Central memory CD4-positive, alpha-beta T cell (primary cell): ENCODE data around the gene ITGA7.

ENCODE experiments used
- DNase-seq: peaks from one replicate; pipeline ENCODE4 v3.0.0; 2022

Gene ITGA7

GRCh38 chr12:55717011-55718007 lies 9.6 kb upstream of the ITGA7 start:
- DNase-seq, result no peak

GRCh38 chr12:55716582-55716957 lies 8.9 kb upstream of the ITGA7 start:
- DNase-seq, result no peak

- DNase-seq, result peak; percentile 88
Observed at GRCh38 chr12:55715833-55716581, 8.3 kb upstream of the ITGA7 start, which contains the start of gene BLOC1S1. BLOC1S1 (plus strand) TSS chr12:55716046; CDS start chr12:55716052, 6 bp downstream.

- no peak for DNase-seq
Observed at GRCh38 chr12:55715169-55715764, 7.6 kb upstream of the ITGA7 start.

GRCh38 chr12:55713721-55714120 lies 6.0 kb upstream of the ITGA7 start:
- no peak for DNase-seq

GRCh38 chr12:55712700-55713415 lies 5.2 kb upstream of the ITGA7 start:
- no peak for DNase-seq

- no peak for DNase-seq
Observed at GRCh38 chr12:55711786-55712553, 4.3 kb upstream of the ITGA7 start.

GRCh38 chr12:55708695-55709233 lies 1.1 kb upstream of the ITGA7 start:
- no peak for DNase-seq

- no peak for DNase-seq
Observed at GRCh38 chr12:55707219-55707671, 459 bp downstream of the ITGA7 start.

- no peak for DNase-seq
Observed at GRCh38 chr12:55706568-55707218, 1.0 kb downstream of the ITGA7 start.

- DNase-seq, result no peak
Observed at GRCh38 chr12:55705782-55706402, 1.8 kb downstream of the ITGA7 start.

GRCh38 chr12:55704824-55705718 lies 2.6 kb downstream of the ITGA7 start:
- no peak for DNase-seq

- DNase-seq, result no peak
Observed at GRCh38 chr12:55703901-55704761, 3.6 kb downstream of the ITGA7 start.

- no peak for DNase-seq
Observed at GRCh38 chr12:55703288-55703687, 4.4 kb downstream of the ITGA7 start.

- no peak for DNase-seq
Observed at GRCh38 chr12:55702861-55703260, 4.8 kb downstream of the ITGA7 start.

- no peak for DNase-seq
Observed at GRCh38 chr12:55700255-55701018, 7.3 kb downstream of the ITGA7 start.

GRCh38 chr12:55699471-55700055 lies 8.1 kb downstream of the ITGA7 start:
- no peak for DNase-seq
